AG04450 (cell line): ENCODE measurements around the gene MED20. TPM values are rescaled to one million over a fixed set of nuclear protein-coding genes. Genes with fewer than 3 reads are reported as not detected.
"Not testable (repeated sequence)": the region's sequence is repeated elsewhere in the genome, so short reads cannot be mapped to it uniquely, and the experiment has no call there.

Experiments used
- CTCF ChIA-PET: fragments of 300-600, 350-600 bp; formaldehyde crosslinking; extraction: SDS; loops from one replicate; lab custom pipeline; 2022; ENCODE audit warnings: antibody characterized with exemption, inconsistent platforms; lab: Charles Lee
- POLR2A ChIA-PET: fragments of 350-600 bp; formaldehyde crosslinking; extraction: SDS; loops from one replicate; lab custom pipeline; 2021; ENCODE audit warnings: antibody characterized with exemption, inconsistent platforms; lab: Yijun Ruan, JAX
- DNase-seq: peaks from one replicate; pipeline ENCODE4 v3.0.0-alpha.2; 2011; ENCODE audit warnings: low read depth, low spot score
- H3K27ac ChIP-seq: one replicate; pipeline ENCODE4 v1.5.1; 2012; ENCODE audit warnings: low read depth, low read length, control low read depth
- H3K27me3 ChIP-seq: one replicate; pipeline ENCODE4 v1.6.0; 2012; ENCODE audit warnings: low read length; ENCODE audit not compliant: control insufficient read depth, insufficient read depth
- H3K4me3 ChIP-seq: 2 replicates; pipeline ENCODE4 v1.5.1; 2011; ENCODE audit warnings: mild to moderate bottlenecking, low read depth, low read length, control low read depth
- H3K9me3 ChIP-seq: 2 replicates; pipeline ENCODE4 v1.5.1; 2012; ENCODE audit warnings: low read length; ENCODE audit not compliant: control insufficient read depth, insufficient read depth
- polyA plus RNA-seq: library from polyadenylated mRNA; depleted of rRNA; stranded (reverse); fragments of >200 nt; gene quantifications from 2 replicates; pipeline ENCODE4 v1.2.3, GENCODE V29; 2011
- TF ChIP-seq, protein P1 (sequence below): IDR thresholded peaks from 2 replicates; pipeline ENCODE4 v1.5.1; 2011; ENCODE audit warnings: low read depth, low read length, control low read depth, inconsistent platforms

MED20 gene
- polyA plus RNA-seq, 1 experiment: 48.6 TPM

GRCh38 chr6:41947581-41948220, 26.8 kb upstream of the MED20 start:
- TF ChIP-seq, protein P1, sequence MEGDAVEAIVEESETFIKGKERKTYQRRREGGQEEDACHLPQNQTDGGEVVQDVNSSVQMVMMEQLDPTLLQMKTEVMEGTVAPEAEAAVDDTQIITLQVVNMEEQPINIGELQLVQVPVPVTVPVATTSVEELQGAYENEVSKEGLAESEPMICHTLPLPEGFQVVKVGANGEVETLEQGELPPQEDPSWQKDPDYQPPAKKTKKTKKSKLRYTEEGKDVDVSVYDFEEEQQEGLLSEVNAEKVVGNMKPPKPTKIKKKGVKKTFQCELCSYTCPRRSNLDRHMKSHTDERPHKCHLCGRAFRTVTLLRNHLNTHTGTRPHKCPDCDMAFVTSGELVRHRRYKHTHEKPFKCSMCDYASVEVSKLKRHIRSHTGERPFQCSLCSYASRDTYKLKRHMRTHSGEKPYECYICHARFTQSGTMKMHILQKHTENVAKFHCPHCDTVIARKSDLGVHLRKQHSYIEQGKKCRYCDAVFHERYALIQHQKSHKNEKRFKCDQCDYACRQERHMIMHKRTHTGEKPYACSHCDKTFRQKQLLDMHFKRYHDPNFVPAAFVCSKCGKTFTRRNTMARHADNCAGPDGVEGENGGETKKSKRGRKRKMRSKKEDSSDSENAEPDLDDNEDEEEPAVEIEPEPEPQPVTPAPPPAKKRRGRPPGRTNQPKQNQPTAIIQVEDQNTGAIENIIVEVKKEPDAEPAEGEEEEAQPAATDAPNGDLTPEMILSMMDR: no peak
- Histone ChIP-seq H3K27ac (no peak overlapping the region), H3K27me3 (no peaks in the 10 kb centered on the region), H3K4me3 (no peak overlapping the region), H3K9me3 (no peaks in the 10 kb centered on the region)
- DNase-seq: no peak
- ChIA-PET POLR2A (no interaction called here), CTCF (no interaction called here)

GRCh38 chr6:41943456-41943855, 22.5 kb upstream of the MED20 start:
- H3K9me3 ChIP-seq: peaks cover 3% of the 10 kb centered on the region; the same call in 1 of the 2 replicates
- POLR2A ChIA-PET: no interaction called here
- DNase-seq: no peak
- H3K27ac ChIP-seq: no peak overlapping the region
- CTCF ChIA-PET: interaction anchor here (2.9 to 12.8 kb wide), 2 partner anchors 22 to 99 kb away, joined by 17 to 145 read pairs; partner anchors contain the start of genes BYSL and MED20
- H3K27me3 ChIP-seq: no peaks in the 10 kb centered on the region
- TF ChIP-seq, protein P1: no peak
- H3K4me3 ChIP-seq: no peak overlapping the region

- H3K4me3 ChIP-seq, H3K27ac ChIP-seq, H3K27me3 ChIP-seq, POLR2A ChIA-PET, H3K9me3 ChIP-seq, DNase-seq: not testable (repeated sequence)
- CTCF ChIA-PET: interaction anchor here (0.8 to 12.8 kb wide), 6 partner anchors 19 to 157 kb away, joined by 4 to 145 read pairs (median 9); partner anchors contain the start of genes BYSL, MED20 and TOMM6
Observed at GRCh38 chr6:41942882-41943281, 21.9 kb upstream of the MED20 start.

- POLR2A ChIA-PET: interaction anchor here (0.5 to 1.1 kb wide), 4 partner anchors 16 to 155 kb away, joined by 3 to 6 read pairs (median 4); partner anchors contain the start of gene TOMM6
- DNase-seq: peak; percentile 50
- H3K27ac ChIP-seq: peak overlapping the region; percentile 50
Observed at GRCh38 chr6:41942067-41942851, 21.3 kb upstream of the MED20 start.

More at GRCh38 chr6:41942067-41942851, 21.3 kb upstream of the MED20 start:
- TF ChIP-seq, protein P1: no peak
- H3K4me3 ChIP-seq: peak overlapping the region; percentile 50
- no peaks in the 10 kb centered on the region for H3K27me3 ChIP-seq
- H3K9me3 ChIP-seq: peaks cover 3% of the 10 kb centered on the region; the same call in 1 of the 2 replicates
- CTCF ChIA-PET: interaction anchor here (0.6 to 12.8 kb wide), 7 partner anchors 19 to 156 kb away, joined by 3 to 145 read pairs (median 7); partner anchors contain the start of genes BYSL, MED20 and TOMM6
